Common myeloid progenitor, CD34-positive (primary cell): ENCODE results near the gene NOTCH2.
A peak's percentile ranks its signal among the peaks of the same experiment; 100 is the strongest.

ENCODE experiments used
- CTCF ChIA-PET: fragments of 350-600 bp; sonication (Branson Sonifier 250); formaldehyde crosslinking; loops from one replicate; lab custom pipeline; 2021; ENCODE audit warnings: antibody characterized with exemption; lab: Charles Lee
- POLR2A ChIA-PET: fragments of 350-600 bp; sonication (Branson Sonifier 250); formaldehyde crosslinking; loops from one replicate; lab custom pipeline; 2021; ENCODE audit warnings: antibody characterized with exemption; lab: Charles Lee
- DNase-seq, 3 donors: peaks; one replicate each; pipeline versions ENCODE4 v3.0.0 to v3.0.0-alpha.2; 2013
- H3K27ac ChIP-seq, 2 experiments: 1 replicate in 1 of 2; 2 replicates in 1 of 2; pipeline ENCODE4 v1.7.0; 2013; ENCODE audit warnings: inconsistent platforms in 2 of 2, low read length in 2 of 2, mild to moderate bottlenecking in 2 of 2, low read depth in 1 of 2, moderate library complexity in 1 of 2; ENCODE audit not compliant: severe bottlenecking in 2 of 2, insufficient read depth in 1 of 2, poor library complexity in 1 of 2
- H3K27me3 ChIP-seq, 5 experiments: replicated peaks in 2 of 5; 1 replicate in 3 of 5; 2 replicates in 2 of 5; pipeline versions ENCODE4 v1.6.1 to v1.7.0; 2013; ENCODE audit warnings: low read length in 4 of 5, mild to moderate bottlenecking in 2 of 5, moderate library complexity in 2 of 5, inconsistent platforms in 1 of 5; ENCODE audit not compliant: insufficient read depth in 5 of 5, control insufficient read depth in 4 of 5
- H3K36me3 ChIP-seq, 4 experiments: 1 replicate in 2 of 4; 2 replicates in 2 of 4; pipeline versions ENCODE4 v1.6.1 to v1.7.0; 2013; ENCODE audit warnings: low read length in 3 of 4, control low read depth in 1 of 4, mild to moderate bottlenecking in 1 of 4; ENCODE audit not compliant: control insufficient read depth in 4 of 4, insufficient read depth in 4 of 4
- H3K4me1 ChIP-seq, 4 experiments: 1 replicate in 3 of 4; 2 replicates in 1 of 4; pipeline versions ENCODE4 v1.6.1 to v1.7.1; 2013; ENCODE audit warnings: low read length in 3 of 4, mild to moderate bottlenecking in 3 of 4, control low read depth in 1 of 4, inconsistent platforms in 1 of 4, moderate library complexity in 1 of 4; ENCODE audit not compliant: control insufficient read depth in 4 of 4, insufficient read depth in 4 of 4; ENCODE audit errors: control extremely low read depth in 1 of 4
- H3K4me3 ChIP-seq, 7 experiments: 1 replicate in 4 of 7; 2 replicates in 3 of 7; pipeline versions ENCODE4 v1.5.1 to v1.7.0; 2013; ENCODE audit warnings: mild to moderate bottlenecking in 7 of 7, low read length in 6 of 7, moderate library complexity in 6 of 7, inconsistent platforms in 2 of 7, low read depth in 2 of 7, control low read depth in 1 of 7; ENCODE audit not compliant: insufficient read depth in 4 of 7, control insufficient read depth in 1 of 7; ENCODE audit errors: extremely low read depth in 1 of 7
- H3K9me3 ChIP-seq, 5 experiments: 1 replicate in 4 of 5; 2 replicates in 1 of 5; pipeline versions ENCODE4 v1.6.1 to v1.7.1; 2013; ENCODE audit warnings: low read length in 4 of 5, mild to moderate bottlenecking in 2 of 5, inconsistent platforms in 1 of 5, low read depth in 1 of 5, moderate library complexity in 1 of 5; ENCODE audit not compliant: control insufficient read depth in 4 of 5, insufficient read depth in 2 of 5; ENCODE audit errors: control extremely low read depth in 1 of 5
- WGBS: methylation state at CpG from one replicate; pipeline ENCODE4 v1.1.5; 2013; ENCODE audit not compliant: insufficient coverage; 5-methylcytosine and 5-hydroxymethylcytosine counted together

The NOTCH2 gene

GRCh38 chr1:119958223-119958622, 111.2 kb downstream of the NOTCH2 start:
- WGBS, result 100% methylated on average over 1 of the region's 1 CpG
- Histone ChIP-seq H3K9me3 (no peaks in the 10 kb centered on the region), H3K27me3 (peaks cover 0 to 2% (median 0%) of the 10 kb centered on the region in 5 experiments), H3K36me3 (peaks cover 13 to 59% (median 24%) of the 10 kb centered on the region in 4 experiments), H3K4me3 (no peak overlapping the region), H3K4me1 (peaks cover 0 to 4% (median 0%) of the 10 kb centered on the region in 4 experiments), H3K27ac (no peak overlapping the region)
- CTCF ChIA-PET, result interaction anchor here (7.3 kb wide), 1 partner anchor 10 kb away, joined by 34 read pairs; no protein-coding TSS in a partner anchor
- no peak for DNase-seq
- POLR2A ChIA-PET, result no interaction called here

DNA sequence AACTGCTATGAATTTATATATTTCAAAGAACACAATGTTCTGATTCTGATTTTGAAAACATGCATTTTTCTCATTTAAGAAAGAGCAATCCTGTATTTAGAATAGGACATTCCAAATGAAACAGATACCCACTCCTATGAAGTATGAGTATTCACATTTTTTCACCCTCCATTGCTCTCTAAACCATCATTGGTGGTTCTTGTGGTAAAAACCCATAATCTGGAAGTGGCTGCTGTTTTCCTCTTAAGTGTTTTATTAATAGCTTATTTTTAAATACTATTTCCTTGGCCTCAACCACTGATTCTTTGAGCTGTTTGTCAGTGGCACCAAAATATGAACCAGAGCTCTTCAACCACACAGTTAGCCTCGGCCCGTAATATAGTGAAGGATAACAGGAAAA, 113.2 kb downstream of the NOTCH2 start:
- H3K27me3 ChIP-seq, result peaks cover 0 to 2% (median 0%) of the 10 kb centered on the region in 5 experiments
- peak in 2 of 3 donors; percentile 30 to 31 for DNase-seq
- peaks cover 12 to 66% (median 21%) of the 10 kb centered on the region in 4 experiments for H3K36me3 ChIP-seq
- 17% methylated on average over 2 of the region's 2 CpGs for WGBS
- ChIA-PET POLR2A (no interaction called here), CTCF (interaction anchor here (1.1 to 7.3 kb wide), 2 partner anchors 8 to 9 kb away, joined by 3 to 34 read pairs; no protein-coding TSS in a partner anchor)
- no peaks in the 10 kb centered on the region for H3K9me3 ChIP-seq
- H3K4me3 ChIP-seq, result no peak overlapping the region
- no peak overlapping the region for H3K27ac ChIP-seq
- peaks cover 0 to 4% (median 0%) of the 10 kb centered on the region in 4 experiments for H3K4me1 ChIP-seq

DNA sequence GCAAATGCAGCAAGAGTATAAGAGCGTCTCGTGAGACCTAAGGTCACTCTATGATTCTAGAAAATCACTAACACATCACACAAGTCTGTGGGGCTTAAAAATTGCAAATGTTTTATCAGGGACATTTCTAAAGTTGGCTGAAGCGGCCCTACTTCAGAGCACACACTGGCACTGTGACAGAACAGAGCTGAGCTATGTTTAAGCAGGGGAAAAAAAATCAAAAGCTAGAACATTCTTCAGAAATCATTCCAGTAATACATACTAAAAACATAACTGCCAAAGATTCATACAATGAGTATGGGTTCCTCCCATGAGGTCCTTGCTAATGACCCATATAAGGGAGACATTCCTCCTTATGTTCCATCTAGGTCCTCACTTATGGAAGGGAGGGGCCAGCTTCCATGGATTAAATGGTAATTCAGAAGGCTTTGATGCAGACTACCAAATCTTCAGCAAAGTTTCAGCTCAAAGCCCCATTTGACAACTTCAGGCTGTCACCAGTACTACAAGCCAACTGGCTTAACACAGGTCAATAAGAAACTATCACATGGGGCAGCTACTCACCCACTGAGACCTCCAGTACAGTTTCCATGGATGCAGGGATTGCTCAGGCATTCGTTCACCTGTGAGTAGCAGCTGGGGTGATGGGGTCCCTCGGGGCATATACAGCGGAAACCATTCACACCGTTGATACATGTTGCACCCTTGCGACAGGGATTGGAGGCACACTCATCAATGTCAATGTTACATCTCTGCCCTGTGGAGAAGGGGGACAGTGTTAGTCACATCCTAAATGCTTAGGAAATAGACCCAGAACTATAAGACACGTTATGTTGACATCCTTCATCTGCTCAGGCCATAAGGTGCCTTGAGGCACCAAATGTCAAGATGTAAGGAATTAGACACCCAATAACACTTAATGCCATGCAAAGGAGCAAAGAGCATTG, 114.7 kb downstream of the NOTCH2 start:
- peak in 1 of 3 donors; percentile 6 for DNase-seq
- WGBS, result 100% methylated on average over 7 of the region's 9 CpGs
- peaks cover 0 to 4% (median 0%) of the 10 kb centered on the region in 4 experiments for H3K4me1 ChIP-seq
- peaks cover 16 to 74% (median 32%) of the 10 kb centered on the region in 4 experiments for H3K36me3 ChIP-seq
- ChIA-PET CTCF (interaction anchor here (1.0 to 1.2 kb wide), 2 partner anchors 13 to 14 kb away, joined by 3 to 4 read pairs; no protein-coding TSS in a partner anchor), POLR2A (no interaction called here)
- no peak overlapping the region for H3K27ac ChIP-seq
- peaks cover 0 to 2% (median 0%) of the 10 kb centered on the region in 5 experiments for H3K27me3 ChIP-seq
- H3K4me3 ChIP-seq, result no peak overlapping the region
- H3K9me3 ChIP-seq, result no peaks in the 10 kb centered on the region

DNA sequence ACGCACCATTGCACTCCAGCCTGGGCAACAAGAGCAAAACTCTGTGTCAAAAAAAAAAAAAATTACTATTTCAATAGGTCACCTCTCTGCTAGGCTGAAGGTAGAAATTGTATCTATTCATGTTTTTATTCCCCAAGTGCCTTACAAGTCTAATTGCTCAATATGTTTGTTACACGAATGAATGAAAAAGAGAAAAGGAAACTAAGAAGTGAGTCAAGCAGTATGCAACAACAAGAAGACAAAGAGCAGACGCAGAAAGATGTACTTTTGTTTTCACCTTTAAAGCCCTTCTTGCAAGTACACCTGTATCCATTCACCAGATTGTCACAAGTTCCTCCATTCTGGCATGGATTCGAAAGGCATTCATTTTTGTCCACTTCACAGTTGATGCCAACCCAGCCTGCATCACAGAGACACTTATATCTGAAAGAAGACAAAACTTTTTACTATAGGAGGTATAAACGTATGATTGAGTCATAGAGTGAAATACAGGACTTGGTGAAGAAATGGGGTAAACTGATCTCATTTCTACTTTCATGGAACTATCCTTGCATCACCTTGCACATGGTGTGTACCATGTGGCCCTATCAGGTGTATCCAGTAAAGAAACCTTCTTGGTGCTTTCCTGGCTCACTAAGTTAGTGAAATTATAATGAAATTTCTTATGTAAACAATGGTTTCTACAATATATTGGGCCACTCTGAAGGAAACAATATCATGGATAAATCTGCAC, 116.0 kb downstream of the NOTCH2 start:
- 100% methylated on average over 2 of the region's 5 CpGs for WGBS
- H3K36me3 ChIP-seq, result peaks cover 21 to 70% (median 29%) of the 10 kb centered on the region in 4 experiments

GRCh38 chr1:119952496-119952895, 117.0 kb downstream of the NOTCH2 start:
- peaks cover 23 to 71% (median 28%) of the 10 kb centered on the region in 4 experiments for H3K36me3 ChIP-seq

More for the DNA sequence above, 116.0 kb downstream of the NOTCH2 start:
- Histone ChIP-seq H3K27ac (no peak overlapping the region), H3K9me3 (no peaks in the 10 kb centered on the region), H3K27me3 (peaks cover 0 to 2% (median 0%) of the 10 kb centered on the region in 5 experiments), H3K4me1 (peaks cover 0 to 4% (median 0%) of the 10 kb centered on the region in 4 experiments), H3K4me3 (no peak overlapping the region)
- no peak for DNase-seq
- POLR2A ChIA-PET, result no interaction called here
- CTCF ChIA-PET, result interaction anchor here (1.0 to 3.9 kb wide), 3 partner anchors 13 to 15 kb away, joined by 3 to 17 read pairs (median 4); no protein-coding TSS in a partner anchor

DNA sequence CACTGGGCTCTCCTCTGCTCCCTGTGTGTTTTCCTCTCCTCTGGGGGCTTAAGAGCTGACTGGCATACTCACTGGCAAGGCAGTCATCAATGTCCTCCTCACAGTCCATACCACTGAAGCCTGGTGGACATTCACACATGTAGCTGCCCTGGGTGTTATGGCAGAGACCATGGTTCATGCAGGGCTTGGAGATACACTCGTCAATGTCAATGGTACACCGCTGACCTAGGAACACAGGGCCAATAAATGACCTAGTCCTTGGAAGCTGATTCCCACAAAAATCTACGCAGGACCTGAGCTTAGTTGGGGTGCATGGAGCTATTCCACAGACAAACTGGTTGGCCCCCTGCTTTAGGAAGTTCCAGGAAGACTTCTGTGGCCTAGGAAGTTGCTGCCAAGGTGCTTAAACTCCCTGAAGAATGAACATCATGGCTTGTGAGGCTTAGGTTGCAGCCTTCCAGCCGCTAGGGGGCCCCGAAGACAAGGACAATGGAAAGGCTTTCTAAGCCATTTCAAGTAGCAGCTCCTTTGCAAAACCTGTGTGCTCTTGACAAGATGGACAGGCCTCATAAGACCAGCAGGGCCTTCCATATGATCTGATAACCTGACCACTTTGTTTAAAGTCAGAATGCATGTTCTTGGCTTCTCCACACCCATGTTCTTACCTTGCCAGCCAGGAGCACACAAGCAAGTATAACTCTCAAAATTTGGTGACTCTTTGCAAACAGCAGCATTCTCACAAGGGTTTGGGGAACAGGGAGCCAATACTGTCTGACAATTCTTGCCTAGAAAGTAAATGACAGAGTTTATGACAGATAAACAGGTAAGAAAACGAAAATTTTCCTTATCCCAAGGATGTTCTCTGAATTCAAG, 120.9 kb downstream of the NOTCH2 start:
- POLR2A ChIA-PET, result no interaction called here
- WGBS, result 60% methylated on average over 5 of the region's 6 CpGs
- peak; percentile 70 to 80 (median 75) for DNase-seq
- Histone ChIP-seq H3K36me3 (peaks cover 20 to 58% (median 22%) of the 10 kb centered on the region in 4 experiments), H3K4me1 (no peaks in the 10 kb centered on the region), H3K27me3 (no peaks in the 10 kb centered on the region), H3K27ac (no peak overlapping the region), H3K9me3 (no peaks in the 10 kb centered on the region), H3K4me3 (no peak overlapping the region)
- CTCF ChIA-PET, result interaction anchor here (0.9 to 4.2 kb wide), 10 partner anchors 9 to 151 kb away, joined by 3 to 34 read pairs (median 6); no protein-coding TSS in a partner anchor

More at GRCh38 chr1:119952496-119952895, 117.0 kb downstream of the NOTCH2 start:
- Histone ChIP-seq H3K4me1 (peaks cover 0 to 4% (median 0%) of the 10 kb centered on the region in 4 experiments), H3K27ac (no peak overlapping the region), H3K27me3 (peaks cover 0 to 2% (median 0%) of the 10 kb centered on the region in 5 experiments), H3K9me3 (no peaks in the 10 kb centered on the region), H3K4me3 (no peak overlapping the region)
- WGBS, result 98% methylated on average over 4 of the region's 5 CpGs
- ChIA-PET POLR2A (no interaction called here), CTCF (interaction anchor here (1.0 to 3.9 kb wide), 2 partner anchors 8 to 16 kb away, joined by 3 to 17 read pairs; no protein-coding TSS in a partner anchor)
- DNase-seq, result no peak
